HG02938 (cell line): ENCODE results near the gene ISL2.

Source experiments
- ATAC-seq: cut with Tn5 transposase; IDR thresholded peaks from one replicate; pipeline ENCODE4 v1.9.1; 2021; ENCODE audit warnings: mild to moderate bottlenecking, moderate library complexity; ENCODE audit not compliant: unreplicated experiment

Gene ISL2

GRCh38 chr15:76341366-76342057, 4.9 kb downstream of the ISL2 start:
- ATAC-seq: no peak

DNA sequence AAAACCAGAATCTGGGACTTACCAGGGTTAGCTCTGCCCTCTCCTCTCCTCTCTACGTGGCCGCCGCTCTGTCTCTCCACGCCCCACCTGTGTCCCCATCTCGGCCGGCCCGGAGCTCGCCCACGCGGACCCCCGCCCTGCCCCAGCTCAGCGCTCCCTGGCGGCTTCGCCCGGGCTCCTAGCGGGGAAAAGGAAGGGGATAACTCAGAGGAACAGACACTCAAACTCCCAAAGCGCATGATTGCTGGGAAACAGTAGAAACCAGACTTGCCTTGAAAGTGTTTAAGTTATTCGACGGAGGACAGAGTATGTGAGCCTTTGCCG, 5.4 kb downstream of the ISL2 start:
- ATAC-seq: no peak

DNA sequence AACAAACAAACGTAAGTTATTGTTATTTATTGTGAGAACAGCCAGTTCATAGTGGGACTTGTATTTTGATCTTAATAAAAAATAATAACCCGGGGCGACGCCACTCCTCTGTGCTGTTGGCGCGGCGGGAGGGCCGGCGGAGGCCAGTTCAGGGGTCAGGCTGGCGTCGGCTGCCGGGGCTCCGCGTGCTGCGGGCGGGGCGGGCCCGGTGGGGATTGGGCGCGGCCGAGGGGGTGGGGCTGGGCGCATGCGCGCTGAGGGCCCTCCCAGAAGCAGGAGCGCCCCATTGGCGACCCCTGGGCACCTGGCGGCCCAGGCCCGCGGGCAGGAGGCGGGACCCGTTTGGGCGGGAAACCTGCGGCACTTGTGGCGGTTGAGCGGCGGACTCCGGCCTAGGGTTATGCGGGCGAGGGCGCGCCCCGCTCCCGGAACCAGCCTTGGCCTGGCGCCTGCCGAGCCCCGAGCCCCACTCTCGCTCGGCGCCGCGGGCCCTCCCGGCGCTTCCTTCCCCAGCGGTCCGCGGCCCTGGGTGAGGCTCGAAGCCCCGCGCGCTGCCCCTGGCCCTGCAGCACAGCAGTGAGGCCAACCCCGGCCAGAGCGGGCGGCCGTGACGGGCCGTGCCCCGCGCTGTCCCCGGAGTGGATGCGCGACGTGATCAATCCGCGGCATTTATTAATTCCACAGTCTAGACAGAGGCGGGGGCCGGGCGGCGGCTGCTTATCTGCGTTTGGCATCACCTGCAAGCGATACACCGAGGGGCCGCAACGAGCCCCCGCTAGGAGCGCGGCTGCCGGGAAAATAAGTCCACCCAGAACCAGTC, 6.0 kb downstream of the ISL2 start:
- ATAC-seq: no peak

DNA sequence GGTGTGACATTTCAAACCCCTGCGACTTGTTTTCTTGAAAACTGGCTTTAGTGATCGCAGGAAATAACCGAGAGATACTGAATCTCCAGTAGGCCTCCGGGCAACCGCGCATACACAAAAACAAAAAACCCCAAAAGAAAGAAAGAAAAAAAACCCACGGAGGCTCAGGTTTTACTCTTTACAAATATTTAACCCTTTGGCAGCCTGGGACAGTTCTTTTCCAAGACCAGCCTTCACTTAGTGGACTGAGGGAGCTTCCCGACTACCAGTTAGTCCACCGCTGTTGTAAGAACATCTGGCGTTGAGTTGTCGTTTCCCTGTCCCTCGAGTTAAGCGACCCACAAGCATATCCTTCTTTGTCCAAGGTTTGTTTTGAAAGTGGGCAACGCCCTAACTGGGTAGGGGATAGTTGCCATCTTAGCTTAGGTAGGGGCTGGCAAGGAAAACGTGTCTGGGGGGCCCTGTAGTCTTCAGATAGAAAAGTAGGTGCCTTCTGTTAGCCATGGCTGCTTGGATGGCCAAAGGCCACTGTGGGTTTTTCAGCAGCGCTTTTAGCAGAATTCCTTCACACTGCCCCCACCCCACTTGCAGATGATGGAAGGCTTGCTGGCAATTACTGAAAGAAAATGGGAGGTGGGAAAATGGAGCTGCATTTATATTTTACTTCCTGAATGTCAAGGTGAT, 6.9 kb downstream of the ISL2 start:
- ATAC-seq: no peak

DNA sequence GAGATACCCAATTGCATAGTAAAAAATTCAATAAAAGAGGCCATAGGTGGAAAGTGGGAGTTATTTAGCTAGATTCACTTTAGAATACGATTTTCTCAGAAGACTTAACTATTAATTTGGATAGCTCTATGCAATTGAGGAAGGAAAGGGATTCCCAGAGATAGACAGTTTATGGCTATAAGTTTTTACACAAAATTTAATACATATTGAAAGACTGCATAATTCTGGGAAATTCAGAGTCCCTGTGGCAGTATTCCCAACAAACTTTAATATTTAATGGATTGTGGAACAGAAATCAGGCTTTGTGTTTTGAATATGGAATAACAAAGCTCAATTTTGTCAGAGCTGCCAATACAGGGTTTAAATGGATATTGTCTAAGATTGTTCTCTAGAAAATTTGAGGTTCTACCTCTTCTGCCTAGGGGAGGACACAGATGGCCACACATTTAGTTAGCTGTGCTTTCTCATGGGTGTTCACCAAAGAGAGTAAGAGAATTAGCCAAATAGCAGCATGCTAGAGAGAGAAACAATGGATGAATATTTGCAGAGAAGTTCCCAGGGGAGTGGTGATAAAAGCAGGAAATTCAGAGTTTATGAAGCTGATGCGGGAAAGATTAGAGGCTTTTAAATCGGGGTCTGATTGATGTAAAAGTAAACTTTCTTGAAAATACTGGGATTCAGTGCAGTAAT, 8.5 kb downstream of the ISL2 start:
- ATAC-seq: no peak

- ATAC-seq: no peak
Observed at GRCh38 chr15:76345583-76345879, 9.0 kb downstream of the ISL2 start.

- no peak for ATAC-seq
Observed at GRCh38 chr15:76345880-76346668, 9.5 kb downstream of the ISL2 start.

- ATAC-seq: no peak
Observed at GRCh38 chr15:76346669-76347481, 10.3 kb downstream of the ISL2 start.

DNA sequence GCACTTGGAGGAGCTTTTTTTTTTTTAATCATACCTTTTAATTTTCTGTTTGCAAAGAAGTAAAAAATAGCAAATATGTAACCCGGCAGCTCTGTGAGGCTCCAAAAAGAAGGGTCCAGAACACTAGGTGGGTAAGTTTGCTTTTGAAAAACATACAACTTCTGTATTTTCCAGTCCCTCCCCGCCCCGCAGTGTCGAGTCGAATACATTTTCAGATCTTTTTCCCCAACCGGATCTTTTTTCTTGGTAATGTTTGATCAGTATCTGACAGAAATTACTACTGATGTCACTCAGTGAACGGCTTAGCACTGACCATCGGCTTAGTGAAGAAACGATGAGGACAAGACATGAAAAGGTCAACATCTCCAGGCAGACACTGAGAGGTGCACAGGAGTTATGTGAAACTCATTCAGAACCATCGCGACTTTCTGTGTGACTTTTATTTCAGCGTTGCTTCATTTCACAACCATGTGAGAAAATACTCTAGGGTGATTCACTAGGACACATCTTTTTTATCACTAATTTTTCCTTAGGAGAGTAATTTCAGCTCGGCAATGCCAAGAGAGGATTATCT, 11.0 kb downstream of the ISL2 start:
- ATAC-seq: no peak

DNA sequence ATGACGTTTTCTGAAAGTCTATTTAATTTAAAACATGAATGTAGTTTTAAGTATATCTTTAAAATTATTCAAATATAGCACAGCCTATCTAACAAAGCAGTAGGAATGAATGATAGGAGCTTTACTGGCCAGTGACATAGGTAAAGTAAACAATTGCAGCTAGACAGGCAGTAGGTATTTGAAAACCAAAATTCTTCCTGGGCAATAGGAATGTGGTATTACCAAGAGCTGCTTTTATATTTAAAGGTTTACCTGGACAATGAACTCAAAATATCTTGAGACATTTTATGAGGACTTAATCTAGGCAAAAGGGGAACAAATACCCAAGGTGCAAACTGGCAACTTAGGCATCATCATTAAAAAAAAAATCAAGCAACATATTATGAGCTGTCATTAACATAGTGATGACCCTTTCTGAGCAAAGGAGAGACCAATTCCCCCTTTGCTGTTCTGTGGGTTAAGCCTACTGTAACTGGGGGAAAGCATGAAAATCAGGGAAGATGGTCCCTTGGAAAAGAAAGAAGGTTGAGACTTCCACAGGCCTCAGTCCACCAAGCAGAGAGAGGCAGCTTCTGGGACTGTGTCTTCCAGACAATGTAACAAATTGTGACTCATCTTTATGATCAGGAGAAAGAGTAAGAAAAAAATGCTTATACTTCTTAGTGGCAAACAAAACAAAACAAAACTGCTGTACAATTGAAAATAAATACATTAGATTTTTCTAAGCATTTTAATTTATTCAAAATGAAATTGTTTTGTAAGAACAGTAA, 12.9 kb downstream of the ISL2 start:
- ATAC-seq: no peak

DNA sequence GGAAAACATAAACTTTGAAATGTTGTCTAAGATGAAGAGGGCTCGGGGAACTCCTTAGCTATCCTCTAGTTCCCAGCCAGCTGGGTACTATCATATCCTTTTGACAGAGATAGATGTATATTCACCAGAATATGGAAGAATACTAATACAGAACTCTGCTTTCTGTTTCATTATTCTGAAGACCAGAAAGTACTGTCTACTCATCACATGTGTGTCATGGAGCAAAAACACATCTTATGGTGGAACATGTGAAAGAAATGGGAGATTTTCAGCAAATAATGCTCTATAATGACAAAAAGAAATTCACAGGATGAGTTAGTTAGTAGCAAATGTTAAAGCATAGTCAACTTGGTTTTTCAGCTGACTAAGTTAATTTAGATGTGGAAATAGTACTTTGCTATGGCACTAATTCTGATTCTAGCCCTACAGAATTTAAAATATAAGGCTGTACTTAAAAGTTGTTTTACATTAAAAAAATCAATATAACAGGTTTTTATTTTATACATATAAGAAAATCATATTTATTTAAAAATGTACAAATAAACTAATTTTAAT, 16.5 kb downstream of the ISL2 start:
- no peak for ATAC-seq

GRCh38 chr15:76353903-76354302, 17.3 kb downstream of the ISL2 start:
- ATAC-seq: no peak

DNA sequence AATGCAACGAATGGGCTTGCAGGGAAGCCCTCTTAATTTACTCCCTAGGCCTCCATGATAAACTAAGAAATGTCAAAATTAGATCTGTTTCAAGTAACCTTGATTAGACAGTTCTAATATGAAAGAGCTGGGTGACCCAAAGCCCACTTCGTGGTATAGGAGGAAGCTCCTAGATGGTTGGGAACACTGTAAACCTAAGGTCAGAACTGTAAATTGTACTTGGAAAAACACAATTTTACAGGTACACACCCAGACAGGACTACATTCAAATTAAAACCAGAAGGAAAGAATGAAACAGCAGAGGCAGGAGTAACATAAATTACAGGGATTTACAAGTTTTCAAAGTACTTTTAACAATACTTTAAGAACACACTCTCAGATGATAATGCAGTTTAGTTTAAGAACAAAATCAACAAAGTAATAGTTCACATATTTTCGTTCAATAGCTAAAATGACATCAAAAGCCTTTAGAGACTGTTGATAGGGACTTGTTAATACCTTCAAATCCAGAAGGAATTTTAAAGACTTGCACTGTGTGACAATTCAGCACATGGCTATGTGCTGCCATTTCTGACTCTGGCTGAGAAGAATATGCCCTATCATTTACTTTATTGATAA, 18.4 kb downstream of the ISL2 start:
- ATAC-seq: no peak

- ATAC-seq: no peak
Observed at GRCh38 chr15:76358453-76358852, 21.9 kb downstream of the ISL2 start.

DNA sequence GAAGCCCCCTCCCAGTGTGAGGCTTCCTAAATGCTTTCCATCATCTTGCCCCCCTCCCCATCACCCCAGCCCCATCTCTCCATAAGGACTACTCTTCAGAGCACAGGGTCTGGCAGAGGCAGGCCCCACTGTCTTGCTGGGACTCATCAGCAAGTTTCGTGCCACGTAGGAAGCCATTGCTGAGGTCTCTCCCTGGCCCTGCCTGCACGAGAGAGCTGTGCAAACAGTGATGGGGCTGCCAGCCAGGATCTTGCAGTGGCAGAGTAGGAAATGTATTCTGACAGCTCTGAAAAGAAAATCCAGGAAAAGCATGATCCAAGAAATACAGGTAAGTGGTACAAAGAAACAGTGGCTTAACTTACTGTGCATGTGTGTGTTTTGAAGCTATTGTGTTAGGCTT, 22.6 kb downstream of the ISL2 start:
- ATAC-seq: no peak

- no peak for ATAC-seq
Observed at GRCh38 chr15:76360416-76360815, 23.8 kb downstream of the ISL2 start.

DNA sequence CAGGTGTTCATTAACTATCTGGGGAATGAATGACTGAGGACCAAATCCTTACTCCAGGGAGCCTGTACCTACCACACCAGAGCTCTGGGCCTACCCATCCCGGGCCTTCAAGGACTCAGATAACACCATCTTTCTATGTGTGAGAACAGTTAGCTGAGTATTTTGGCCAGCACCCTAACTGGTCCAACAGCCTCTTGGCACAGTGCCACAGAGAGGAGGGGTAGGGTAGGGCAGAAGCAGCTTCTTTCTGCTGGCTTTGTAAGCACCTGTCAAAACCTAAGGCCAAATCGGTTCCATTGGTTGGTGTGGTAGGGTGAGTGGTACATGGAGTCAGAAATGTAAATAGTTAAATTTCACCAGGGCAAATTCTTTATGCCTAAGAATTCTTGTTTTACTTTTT, 26.7 kb downstream of the ISL2 start:
- ATAC-seq: no peak

GRCh38 chr15:76366714-76367113, 30.1 kb downstream of the ISL2 start:
- ATAC-seq: no peak
